SK-N-SH treated with all-trans-retinoic acid at 6 μM for 48 hours (cell line): ENCODE data around the gene MMP11.

ENCODE experiments used
- CREB5 ChIP-seq: fragments of 250-450 bp; sonication (Bioruptor Pico); IDR thresholded peaks from 2 replicates; pipeline ENCODE4 v1.5.1; 2020; ENCODE audit warnings: low read depth, mild to moderate bottlenecking, moderate library complexity
- ESRRG ChIP-seq: fragments of 250-450 bp; sonication (Bioruptor Pico); IDR thresholded peaks from 2 replicates; pipeline ENCODE4 v1.6.1; 2021; ENCODE audit warnings: mild to moderate bottlenecking
- GLIS3 ChIP-seq: fragments of 250-450 bp; sonication (Bioruptor Pico); IDR thresholded peaks from 2 replicates; pipeline ENCODE4 v1.5.0; 2020; ENCODE audit warnings: mild to moderate bottlenecking, moderate library complexity
- OSR1 ChIP-seq: fragments of 250-450 bp; sonication (Bioruptor Pico); IDR thresholded peaks from 2 replicates; pipeline ENCODE4 v1.8.0; 2022; ENCODE audit warnings: moderate library complexity, mild to moderate bottlenecking, inconsistent platforms
- PATZ1 ChIP-seq: fragments of 250-450 bp; sonication (Bioruptor Pico); IDR thresholded peaks from 2 replicates; pipeline ENCODE4 v1.8.0; 2020; ENCODE audit warnings: mild to moderate bottlenecking, moderate library complexity, borderline replicate concordance
- POU6F1 ChIP-seq: fragments of 250-450 bp; sonication (Bioruptor Pico); IDR thresholded peaks from 2 replicates; pipeline ENCODE4 v1.8.0; 2021; ENCODE audit warnings: low read depth, mild to moderate bottlenecking, moderate library complexity, borderline replicate concordance
- RARB ChIP-seq: fragments of 250-450 bp; sonication (Bioruptor Pico); IDR thresholded peaks from 2 replicates; pipeline ENCODE4 v1.8.0; 2021; ENCODE audit warnings: mild to moderate bottlenecking, moderate library complexity
- ZFP3 ChIP-seq: fragments of 250-450 bp; sonication (Bioruptor Pico); IDR thresholded peaks from 2 replicates; pipeline ENCODE4 v1.5.0; 2020; ENCODE audit warnings: mild to moderate bottlenecking, moderate library complexity
- ZNF565 ChIP-seq: fragments of 450-650 bp; formaldehyde crosslinking; conservative IDR thresholded peaks from 2 replicates; pipeline ENCODE4 v1.5.0; 2020; ENCODE audit warnings: low read depth, mild to moderate bottlenecking, moderate library complexity

- TF ChIP-seq ZNF565 (CRISPR knock-in tag) (no peak), ZFP3 (no peak), GLIS3 (CRISPR knock-in tag) (no peak), RARB (no peak), ESRRG (CRISPR knock-in tag) (no peak), CREB5 (CRISPR knock-in tag) (no peak), PATZ1 (no peak), OSR1 (no peak), POU6F1 (CRISPR knock-in tag) (no peak)
Measured at GRCh38 chr22:23796461-23796860, 23.8 kb downstream of the MMP11 start.
